ENCODE results near the gene TMEM63B.
"Not testable (repeated sequence)": the region's sequence is repeated elsewhere in the genome, so short reads cannot be mapped to it uniquely, and the experiment has no call there.

Gene TMEM63B

DNA sequence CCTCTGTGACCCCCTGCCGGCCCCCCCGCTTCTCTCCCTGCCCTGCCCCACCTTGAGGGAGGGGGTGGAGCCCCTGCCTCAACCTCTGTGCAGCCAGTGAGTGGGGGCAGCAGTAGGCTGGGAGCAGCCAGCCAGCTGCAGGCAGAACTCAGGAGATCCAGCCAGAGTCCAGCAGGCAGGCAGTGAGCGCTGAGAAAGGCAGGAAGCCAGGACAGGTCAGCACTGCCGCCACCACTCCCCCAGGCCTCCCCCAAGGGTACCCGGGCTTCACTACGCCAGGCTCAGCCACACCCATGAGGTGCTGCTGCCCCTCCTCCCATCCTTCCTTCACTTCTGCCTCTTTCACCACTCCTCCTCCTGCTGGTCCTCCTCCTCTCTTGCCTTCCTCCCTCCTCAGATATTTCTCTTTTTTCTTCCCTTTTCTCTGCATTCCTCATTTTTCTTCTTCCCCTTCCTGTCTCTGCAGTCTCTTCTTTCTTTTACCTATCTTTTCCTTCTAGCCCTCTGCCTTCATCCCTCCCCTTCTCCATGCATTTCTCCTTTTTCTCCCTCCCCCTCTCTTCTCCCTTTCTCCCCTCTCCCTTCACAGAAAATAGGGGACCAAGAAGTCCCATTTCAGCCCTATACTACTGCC lies 11.5 kb downstream of the TMEM63B start:
- DNase-seq (ENCODE audit: insufficient read length, low spot score) (no peak), FAIRE-seq (no peak)

DNA sequence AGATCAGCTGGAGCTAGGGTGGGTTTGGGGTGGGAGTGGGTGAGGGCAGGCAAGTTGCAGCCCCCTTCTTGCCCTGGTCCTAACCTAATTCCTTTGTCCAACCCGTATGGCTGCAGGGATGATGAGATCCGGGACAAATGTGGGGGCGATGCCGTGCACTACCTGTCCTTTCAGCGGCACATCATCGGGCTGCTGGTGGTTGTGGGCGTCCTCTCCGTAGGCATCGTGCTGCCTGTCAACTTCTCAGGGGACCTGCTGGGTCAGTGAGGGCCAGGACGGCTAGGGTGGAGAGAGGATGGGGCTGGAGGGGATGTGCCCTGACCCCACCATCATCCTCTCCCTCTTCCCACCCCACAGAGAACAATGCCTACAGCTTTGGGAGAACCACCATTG lies 12.0 kb downstream of the TMEM63B start:
- TF ChIP-seq, protein P1, sequence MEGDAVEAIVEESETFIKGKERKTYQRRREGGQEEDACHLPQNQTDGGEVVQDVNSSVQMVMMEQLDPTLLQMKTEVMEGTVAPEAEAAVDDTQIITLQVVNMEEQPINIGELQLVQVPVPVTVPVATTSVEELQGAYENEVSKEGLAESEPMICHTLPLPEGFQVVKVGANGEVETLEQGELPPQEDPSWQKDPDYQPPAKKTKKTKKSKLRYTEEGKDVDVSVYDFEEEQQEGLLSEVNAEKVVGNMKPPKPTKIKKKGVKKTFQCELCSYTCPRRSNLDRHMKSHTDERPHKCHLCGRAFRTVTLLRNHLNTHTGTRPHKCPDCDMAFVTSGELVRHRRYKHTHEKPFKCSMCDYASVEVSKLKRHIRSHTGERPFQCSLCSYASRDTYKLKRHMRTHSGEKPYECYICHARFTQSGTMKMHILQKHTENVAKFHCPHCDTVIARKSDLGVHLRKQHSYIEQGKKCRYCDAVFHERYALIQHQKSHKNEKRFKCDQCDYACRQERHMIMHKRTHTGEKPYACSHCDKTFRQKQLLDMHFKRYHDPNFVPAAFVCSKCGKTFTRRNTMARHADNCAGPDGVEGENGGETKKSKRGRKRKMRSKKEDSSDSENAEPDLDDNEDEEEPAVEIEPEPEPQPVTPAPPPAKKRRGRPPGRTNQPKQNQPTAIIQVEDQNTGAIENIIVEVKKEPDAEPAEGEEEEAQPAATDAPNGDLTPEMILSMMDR (IDR thresholded peaks at IDR 0.05; ENCODE audit: insufficient read depth, missing control alignments) = no peak
- FAIRE-seq (no peak), DNase-seq (ENCODE audit: insufficient read length, low spot score) (no peak)

More for the DNA sequence above, 11.5 kb downstream of the TMEM63B start:
- TF ChIP-seq, protein P1 (IDR thresholded peaks at IDR 0.05; ENCODE audit: insufficient read depth, missing control alignments) = no peak

DNA sequence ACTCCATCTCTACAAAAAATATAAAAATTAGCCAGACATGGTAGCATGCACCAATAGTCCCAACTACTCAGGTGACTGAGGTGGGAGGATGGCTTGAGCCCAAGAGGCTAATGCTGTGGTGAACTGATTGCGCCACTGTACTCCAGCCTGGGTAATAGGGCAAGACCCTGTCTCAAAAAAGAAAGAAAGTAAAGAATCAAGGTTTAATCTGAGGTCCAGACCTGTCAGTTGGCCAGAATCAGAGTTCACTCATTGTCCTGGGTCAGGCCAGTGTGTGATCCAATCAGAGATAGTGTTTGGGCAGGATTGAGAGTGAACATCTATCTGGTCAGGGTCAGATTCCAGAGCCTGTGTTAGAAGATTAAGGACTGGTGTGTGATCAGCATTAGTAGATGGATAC lies 15.5 kb downstream of the TMEM63B start:
- FAIRE-seq (no peak), DNase-seq (ENCODE audit: insufficient read length, low spot score) (no peak)
- TF ChIP-seq, protein P1 (IDR thresholded peaks at IDR 0.05; ENCODE audit: insufficient read depth, missing control alignments) = no peak

DNA sequence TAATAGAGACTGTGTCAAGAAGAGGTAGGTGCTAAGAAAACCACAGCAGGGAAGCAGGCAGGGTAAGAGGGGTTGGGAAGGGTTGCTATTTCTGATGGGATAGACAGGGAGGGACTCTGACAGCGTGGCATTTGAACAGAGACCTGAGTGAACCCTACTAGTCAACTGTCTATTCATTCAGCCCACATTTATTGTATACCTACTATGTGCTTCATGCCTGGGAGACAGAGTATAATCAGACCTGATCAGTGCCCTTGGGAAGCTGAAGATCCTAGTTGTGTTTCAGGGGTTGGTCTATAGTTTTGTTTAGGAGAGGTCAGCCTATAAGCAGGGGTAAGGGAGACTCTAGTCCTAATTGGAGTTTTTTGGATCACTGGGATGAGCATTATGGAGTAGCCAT lies 16.4 kb downstream of the TMEM63B start:
- TF ChIP-seq, protein P1 (IDR thresholded peaks at IDR 0.05; ENCODE audit: insufficient read depth, missing control alignments) = no peak
- FAIRE-seq (no peak), DNase-seq (ENCODE audit: insufficient read length, low spot score) (no peak)

DNA sequence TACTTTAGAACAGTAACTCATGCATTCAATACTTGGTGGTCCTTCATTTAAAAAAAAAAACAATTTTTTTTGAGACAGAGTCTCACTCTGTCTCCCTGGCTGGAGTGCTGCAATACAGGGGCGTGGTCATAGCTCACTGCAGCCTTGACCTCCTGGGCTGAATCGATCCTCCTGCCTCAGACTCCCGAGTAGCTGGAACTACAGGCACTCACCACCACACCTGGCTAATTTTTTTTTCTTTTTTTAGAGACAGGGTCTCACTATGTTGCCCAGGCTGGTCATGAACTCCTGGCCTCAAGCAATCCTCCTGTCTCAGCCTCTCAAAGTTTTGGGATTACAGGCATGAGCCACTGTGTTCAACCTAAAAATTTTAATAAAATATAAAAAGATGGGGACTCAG lies 17.2 kb downstream of the TMEM63B start:
- DNase-seq (ENCODE audit: insufficient read length, low spot score); FAIRE-seq: not testable (repeated sequence)

DNA sequence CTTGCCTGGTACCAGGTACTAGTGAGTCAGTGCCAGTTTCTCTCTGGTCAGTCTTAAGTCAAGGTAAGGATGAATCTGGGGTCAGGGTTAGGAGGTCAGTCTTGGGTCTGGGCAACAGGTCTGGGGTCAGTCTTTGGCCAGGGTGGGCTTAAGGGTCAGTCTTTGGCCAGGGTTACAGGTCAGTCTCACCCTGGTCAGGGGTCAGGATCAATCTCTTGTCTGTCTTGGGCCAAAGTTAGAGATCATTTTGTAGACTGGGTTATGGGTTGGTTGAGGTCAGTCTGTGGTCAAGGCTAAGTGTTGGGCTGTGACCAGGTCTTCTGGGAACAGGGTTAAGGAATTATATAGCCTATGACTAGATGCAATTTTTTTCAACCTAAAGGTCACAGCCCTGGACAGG lies 18.5 kb downstream of the TMEM63B start:
- DNase-seq (ENCODE audit: insufficient read length, low spot score) (no peak), FAIRE-seq (no peak)
- TF ChIP-seq, protein P1 (IDR thresholded peaks at IDR 0.05; ENCODE audit: insufficient read depth, missing control alignments) = no peak

DNA sequence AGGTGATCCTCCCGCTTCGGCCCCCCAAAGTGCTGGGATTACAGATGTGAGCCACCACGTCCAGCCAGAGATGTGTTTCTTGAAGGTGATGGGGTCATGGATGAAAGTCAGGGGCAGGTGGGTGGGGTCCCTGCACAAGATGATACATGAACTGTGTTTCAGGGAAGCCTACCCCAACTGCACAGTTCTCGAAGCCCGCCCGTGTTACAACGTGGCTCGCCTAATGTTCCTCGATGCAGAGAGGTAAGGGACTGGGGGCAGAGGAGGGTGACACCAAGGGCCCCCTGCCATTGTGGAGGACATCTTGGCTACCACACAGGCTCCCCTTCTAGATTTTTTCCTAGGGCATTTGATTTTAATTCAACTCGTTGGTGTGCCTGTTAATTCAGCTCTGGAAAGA lies 19.3 kb downstream of the TMEM63B start:
- no peak for DNase-seq (ENCODE audit: insufficient read length, low spot score)
- FAIRE-seq = no peak
- TF ChIP-seq, protein P1 (IDR thresholded peaks at IDR 0.05; ENCODE audit: insufficient read depth, missing control alignments) = no peak

DNA sequence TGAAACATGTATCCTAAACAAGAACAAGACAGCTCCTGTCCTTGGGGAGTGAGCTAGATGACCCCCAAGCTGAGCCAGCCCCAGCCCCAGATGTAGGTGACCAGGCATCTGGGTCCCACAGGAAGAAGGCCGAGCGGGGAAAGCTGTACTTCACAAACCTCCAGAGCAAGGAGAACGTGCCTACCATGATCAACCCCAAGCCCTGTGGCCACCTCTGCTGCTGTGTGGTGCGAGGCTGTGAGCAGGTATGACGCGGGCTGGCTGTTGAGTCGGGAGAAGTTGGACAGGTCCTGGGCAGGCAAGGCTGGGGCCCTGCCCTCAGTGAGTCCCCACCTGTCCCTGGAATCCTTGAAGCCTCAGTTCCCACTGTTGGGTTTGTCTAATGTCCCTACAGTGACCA lies 19.9 kb downstream of the TMEM63B start:
- FAIRE-seq (no peak), DNase-seq (ENCODE audit: insufficient read length, low spot score) (no peak)
- TF ChIP-seq, protein P1 (IDR thresholded peaks at IDR 0.05; ENCODE audit: insufficient read depth, missing control alignments) = no peak
